HG03521 (cell line): ENCODE measurements around the gene ZNRF1.

ENCODE experiments used
- ATAC-seq: cut with Tn5 transposase; IDR thresholded peaks from one replicate; pipeline ENCODE4 v1.9.1; 2021; ENCODE audit warnings: mild to moderate bottlenecking, moderate library complexity; ENCODE audit not compliant: unreplicated experiment

Gene ZNRF1

DNA sequence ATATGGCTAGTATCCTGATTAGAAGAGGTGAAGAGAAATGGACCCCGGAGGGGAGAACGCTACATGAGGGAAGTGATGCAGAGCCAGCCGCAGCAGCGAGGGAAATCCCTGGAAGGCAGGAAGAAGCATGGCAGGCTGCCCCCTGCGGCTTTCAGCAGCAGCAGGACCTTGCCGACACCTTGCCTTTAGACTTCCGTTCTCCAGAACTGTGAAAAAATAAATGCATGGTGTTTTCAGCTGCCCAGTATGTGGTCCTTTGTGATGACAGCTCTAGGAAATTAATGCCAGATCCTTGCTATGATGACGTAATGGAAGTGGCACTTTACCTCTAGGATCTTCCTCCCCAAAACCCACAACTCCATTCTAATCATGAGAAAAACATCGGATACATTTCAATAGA is 139.8 kb downstream of the ZNRF1 start:
- ATAC-seq, result no peak

DNA sequence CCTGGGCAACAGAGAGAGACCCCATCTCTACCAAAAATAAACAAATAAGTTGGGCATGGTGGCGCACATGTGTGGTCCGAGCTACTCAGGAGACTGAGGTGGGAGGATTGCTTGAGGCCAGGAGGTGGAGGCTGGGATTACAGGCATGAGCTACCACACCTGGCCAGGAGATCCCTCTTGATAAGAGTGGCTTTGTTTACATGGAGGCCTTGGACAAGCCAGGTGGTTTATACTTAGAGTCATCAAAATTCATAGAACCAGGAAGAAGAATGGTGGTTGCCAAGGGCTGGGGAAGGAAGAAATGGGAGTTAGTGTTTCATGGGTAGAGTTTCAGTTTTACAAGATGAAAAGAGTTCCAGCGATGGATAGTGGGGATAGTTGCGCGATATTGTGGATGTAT is 140.7 kb downstream of the ZNRF1 start:
- no peak for ATAC-seq

DNA sequence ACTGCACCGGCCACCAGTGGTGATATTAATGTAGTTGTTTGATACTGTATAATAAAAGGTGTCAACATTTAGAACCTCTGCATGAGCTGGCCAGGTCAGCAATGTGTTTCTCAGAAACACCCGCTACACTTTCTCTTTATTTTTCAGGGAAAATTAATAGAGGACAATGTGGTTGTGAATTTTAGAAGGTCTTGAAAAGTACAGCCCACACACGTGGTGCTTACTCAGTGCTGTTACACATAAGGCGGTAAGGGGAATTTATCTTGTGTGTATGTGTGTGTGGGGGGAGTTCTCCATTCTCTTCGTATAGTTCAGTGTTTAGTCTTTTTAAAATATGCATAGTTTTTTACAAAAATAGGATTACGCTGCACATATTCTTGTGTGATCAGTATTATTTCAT is 145.1 kb downstream of the ZNRF1 start:
- ATAC-seq, result no peak

DNA sequence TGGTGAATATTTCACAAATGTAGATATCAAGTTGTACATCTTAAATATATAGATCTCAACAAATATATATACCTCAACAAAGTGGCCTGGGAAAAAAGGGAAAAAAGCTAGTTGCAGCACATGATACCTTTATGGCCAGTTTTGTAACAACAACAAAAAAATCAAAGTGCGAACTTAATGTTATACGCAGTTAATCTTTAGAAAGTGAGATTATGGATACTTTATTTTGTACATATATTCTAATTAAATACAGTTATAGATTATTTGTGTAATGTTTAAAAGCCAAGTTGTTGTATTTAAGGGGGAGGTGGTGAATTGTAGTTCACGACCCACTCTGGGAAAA is 149.1 kb downstream of the ZNRF1 start:
- no peak for ATAC-seq

DNA sequence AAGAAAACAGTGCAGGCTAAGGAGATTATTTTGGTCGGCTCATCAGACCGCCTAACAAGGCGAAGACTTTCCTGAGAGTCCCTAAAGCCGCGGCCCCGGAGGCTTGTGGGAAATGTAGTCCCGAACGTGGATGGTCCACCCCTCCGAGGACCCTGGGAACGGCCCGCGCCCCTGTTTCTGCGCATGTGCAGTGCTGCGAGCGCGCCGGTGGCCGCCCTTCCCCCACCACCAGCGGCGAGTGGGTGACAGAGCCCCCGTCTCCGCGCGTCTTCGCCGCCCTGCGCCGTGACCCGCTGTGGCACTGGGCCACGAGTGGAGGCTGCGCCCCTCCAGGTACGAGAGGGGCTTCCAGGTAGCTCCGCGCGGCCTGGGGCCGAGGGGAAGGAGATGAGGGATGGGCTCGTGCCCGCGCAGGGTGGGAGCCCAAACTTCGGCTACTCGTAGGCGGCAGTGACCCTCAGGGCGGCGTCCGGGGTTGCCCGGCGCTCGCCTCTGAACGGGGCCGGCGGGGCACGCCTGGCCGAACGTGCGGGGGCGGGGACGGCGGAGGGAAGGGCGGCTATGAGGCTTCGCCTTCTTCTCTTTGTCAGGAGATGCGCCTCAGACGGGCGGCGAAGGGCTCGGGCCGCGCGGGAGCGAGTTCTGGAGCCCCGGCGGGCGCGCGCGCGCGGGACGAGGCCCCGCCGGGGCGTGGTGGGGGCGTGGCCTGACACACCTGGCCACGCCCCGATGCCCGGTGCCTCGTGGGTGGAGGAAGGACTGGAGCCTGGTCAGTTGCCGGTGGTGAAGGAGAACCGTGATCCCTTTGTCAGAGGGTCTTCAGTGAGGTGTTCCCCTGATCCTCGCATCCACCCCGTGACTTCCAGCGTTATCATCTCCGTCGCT is 149.7 kb downstream of the ZNRF1 start, which contains the start of gene ZFP1:
ZFP1 (plus strand) TSS at position 214 of the 885 bp plus-strand sequence. CDS start 4,428 bp downstream, outside the sequence.
- ATAC-seq, result peak; percentile 77

DNA sequence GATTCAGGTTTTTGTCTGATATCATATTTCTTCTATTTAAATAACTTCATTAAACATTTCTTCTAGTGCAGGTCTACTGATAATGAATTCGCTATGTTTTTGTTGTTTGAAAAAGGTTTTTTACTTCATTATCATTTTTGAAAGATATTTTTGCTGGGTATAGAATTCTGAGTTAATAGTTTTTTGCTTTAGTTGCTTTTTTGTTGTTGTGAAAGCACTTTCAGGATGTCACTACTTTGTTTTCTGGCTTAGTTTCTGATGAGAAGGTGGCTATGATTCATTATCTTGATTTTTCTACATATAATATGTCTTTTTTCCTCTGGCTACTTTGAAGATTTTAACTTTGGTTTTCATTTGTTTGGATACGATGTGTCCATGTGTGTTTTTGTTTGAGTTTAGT is 153.0 kb downstream of the ZNRF1 start:
- no peak for ATAC-seq

- no peak for ATAC-seq
Measured at GRCh38 chr16:75152635-75153034, 153.8 kb downstream of the ZNRF1 start.

GRCh38 chr16:75160386-75160785 is 161.6 kb downstream of the ZNRF1 start:
- ATAC-seq, result no peak
